Activated naive CD8-positive, alpha-beta T cell treated with anti-CD3 and anti-CD28 coated beads for 36 hours (primary cell): ENCODE results near the gene ALPP. TPM values are rescaled to one million over a fixed set of nuclear protein-coding genes. Genes with fewer than 3 reads are reported as not detected.
A peak's percentile ranks its signal among the peaks of the same experiment; 100 is the strongest.
"Not testable (repeated sequence)": the region's sequence is repeated elsewhere in the genome, so short reads cannot be mapped to it uniquely, and the experiment has no call there.

Source experiments
- DNase-seq: peaks from one replicate; pipeline ENCODE4 v3.0.0; 2021
- H3K27ac Mint-ChIP-seq: one replicate; pipeline ENCODE4 v1.8.0; 2022; ENCODE audit warnings: mild to moderate bottlenecking, moderate library complexity, mixed read lengths
- H3K27me3 Mint-ChIP-seq: one replicate; pipeline ENCODE4 v1.8.0; 2022; ENCODE audit warnings: mild to moderate bottlenecking, mixed read lengths
- H3K36me3 Mint-ChIP-seq: one replicate; pipeline ENCODE4 v1.8.0; 2021; ENCODE audit warnings: mild to moderate bottlenecking, mixed read lengths
- H3K4me1 Mint-ChIP-seq: one replicate; pipeline ENCODE4 v1.8.0; 2021; ENCODE audit warnings: mixed read lengths
- H3K4me3 Mint-ChIP-seq: one replicate; pipeline ENCODE4 v1.8.0; 2022; ENCODE audit warnings: mild to moderate bottlenecking, moderate library complexity, mixed read lengths
- H3K9me3 Mint-ChIP-seq: one replicate; pipeline ENCODE4 v1.8.0; 2022; ENCODE audit warnings: mixed read lengths
- total RNA-seq, 2 experiments: library from RNA; stranded (reverse); gene quantifications; one replicate each; pipeline ENCODE4 v1.2.3, GENCODE V29; 2021

ALPP gene
- total RNA-seq, 2 experiments from 2014 or later: not detected

DNA sequence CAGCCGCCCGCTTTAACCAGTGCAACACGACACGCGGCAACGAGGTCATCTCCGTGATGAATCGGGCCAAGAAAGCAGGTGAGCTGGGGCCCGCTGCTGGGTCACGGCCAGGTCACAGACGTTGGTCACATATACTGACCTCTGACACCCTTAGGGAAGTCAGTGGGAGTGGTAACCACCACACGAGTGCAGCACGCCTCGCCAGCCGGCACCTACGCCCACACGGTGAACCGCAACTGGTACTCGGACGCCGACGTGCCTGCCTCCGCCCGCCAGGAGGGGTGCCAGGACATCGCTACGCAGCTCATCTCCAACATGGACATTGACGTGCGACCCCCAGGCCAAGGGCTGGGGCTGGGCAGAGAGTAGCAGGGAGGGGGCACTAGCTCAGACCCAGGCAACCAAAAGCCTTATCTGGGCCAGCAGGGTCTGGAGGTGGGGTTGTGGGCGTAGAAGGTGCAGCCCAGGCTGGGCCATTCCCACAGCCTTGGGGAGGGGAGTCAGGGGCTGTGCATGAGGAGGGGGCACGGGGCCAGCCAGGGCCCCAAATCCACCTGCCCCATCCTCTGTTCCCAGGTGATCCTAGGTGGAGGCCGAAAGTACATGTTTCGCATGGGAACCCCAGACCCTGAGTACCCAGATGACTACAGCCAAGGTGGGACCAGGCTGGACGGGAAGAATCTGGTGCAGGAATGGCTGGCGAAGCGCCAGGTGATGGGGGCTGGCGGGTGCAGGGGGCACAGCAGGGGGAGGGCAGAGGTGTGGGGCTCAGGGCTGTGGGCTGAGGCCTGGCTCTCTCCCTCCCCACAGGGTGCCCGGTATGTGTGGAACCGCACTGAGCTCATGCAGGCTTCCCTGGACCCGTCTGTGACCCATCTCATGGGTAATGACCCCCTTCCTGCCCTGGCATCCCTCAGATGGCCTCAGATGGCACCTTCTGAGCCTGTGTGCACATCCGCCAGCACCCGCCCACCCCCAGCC is 1.3 kb downstream of the ALPP start:
- not testable (repeated sequence) for H3K36me3 Mint-ChIP-seq, H3K4me1 Mint-ChIP-seq, H3K27ac Mint-ChIP-seq, H3K4me3 Mint-ChIP-seq, H3K9me3 Mint-ChIP-seq, DNase-seq
- peaks cover 24% of the 10 kb centered on the region for H3K27me3 Mint-ChIP-seq

DNA sequence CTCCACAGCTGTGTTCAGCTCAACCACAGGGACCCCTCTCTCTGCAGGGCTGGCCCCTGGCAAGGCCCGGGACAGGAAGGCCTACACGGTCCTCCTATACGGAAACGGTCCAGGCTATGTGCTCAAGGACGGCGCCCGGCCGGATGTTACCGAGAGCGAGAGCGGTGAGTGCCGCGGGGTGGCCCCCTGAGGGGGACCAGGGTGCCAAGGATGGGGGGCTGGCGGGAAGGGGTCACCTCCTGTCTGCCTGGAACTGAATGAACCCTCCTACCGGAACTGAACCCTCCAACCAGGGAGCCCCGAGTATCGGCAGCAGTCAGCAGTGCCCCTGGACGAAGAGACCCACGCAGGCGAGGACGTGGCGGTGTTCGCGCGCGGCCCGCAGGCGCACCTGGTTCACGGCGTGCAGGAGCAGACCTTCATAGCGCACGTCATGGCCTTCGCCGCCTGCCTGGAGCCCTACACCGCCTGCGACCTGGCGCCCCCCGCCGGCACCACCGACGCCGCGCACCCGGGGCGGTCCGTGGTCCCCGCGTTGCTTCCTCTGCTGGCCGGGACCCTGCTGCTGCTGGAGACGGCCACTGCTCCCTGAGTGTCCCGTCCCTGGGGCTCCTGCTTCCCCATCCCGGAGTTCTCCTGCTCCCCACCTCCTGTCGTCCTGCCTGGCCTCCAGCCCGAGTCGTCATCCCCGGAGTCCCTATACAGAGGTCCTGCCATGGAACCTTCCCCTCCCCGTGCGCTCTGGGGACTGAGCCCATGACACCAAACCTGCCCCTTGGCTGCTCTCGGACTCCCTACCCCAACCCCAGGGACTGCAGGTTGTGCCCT is 2.9 kb downstream of the ALPP start:
- H3K4me1 Mint-ChIP-seq, H3K27ac Mint-ChIP-seq, H3K9me3 Mint-ChIP-seq, H3K36me3 Mint-ChIP-seq: not testable (repeated sequence)
- peak; percentile 63 for DNase-seq
- Mint-ChIP-seq H3K27me3 (peaks cover 39% of the 10 kb centered on the region), H3K4me3 (peak overlapping the region; percentile 42)

DNA sequence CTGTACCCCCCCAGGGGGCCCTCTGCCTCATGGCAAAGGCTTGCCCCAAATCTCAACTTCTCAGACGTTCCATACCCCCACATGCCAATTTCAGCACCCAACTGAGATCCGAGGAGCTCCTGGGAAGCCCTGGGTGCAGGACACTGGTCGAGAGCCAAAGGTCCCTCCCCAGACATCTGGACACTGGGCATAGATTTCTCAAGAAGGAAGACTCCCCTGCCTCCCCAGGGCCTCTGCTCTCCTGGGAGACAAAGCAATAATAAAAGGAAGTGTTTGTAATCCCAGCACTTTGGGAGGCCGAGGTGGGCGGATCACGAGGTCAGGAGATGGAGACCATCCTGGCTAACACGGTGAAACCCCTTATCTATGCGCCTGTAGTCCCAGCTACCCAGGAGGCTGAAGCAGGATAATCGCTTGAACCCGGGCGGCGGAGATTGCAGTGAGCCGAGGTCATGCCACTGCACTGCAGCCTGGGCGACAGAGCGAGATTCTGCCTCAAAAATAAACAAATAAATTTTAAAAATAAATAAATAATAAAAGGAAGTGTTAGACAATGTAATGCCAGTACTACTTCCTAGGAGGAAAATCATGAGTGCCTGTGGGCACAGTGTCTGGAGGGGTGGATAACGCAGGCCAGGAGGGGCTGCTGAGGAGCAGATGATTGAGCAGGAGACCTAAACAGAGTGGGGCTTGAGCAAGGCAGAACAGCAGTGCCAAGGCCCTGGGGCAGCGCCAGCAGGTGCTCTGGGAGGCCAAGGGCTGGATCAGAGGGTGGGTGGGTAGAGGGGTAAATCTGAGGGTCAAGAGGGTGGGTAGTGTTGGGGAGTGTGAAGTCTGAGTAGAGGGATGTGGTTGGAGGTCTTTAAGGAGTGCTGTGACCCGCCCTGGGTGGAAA is 4.0 kb downstream of the ALPP start:
- no peaks in the 10 kb centered on the region for H3K9me3 Mint-ChIP-seq
- no peaks in the 10 kb centered on the region for H3K4me1 Mint-ChIP-seq
- H3K36me3 Mint-ChIP-seq: no peaks in the 10 kb centered on the region
- H3K27me3 Mint-ChIP-seq: peaks cover 44% of the 10 kb centered on the region
- no peak for DNase-seq
- no peak overlapping the region for H3K4me3 Mint-ChIP-seq
- no peak overlapping the region for H3K27ac Mint-ChIP-seq

DNA sequence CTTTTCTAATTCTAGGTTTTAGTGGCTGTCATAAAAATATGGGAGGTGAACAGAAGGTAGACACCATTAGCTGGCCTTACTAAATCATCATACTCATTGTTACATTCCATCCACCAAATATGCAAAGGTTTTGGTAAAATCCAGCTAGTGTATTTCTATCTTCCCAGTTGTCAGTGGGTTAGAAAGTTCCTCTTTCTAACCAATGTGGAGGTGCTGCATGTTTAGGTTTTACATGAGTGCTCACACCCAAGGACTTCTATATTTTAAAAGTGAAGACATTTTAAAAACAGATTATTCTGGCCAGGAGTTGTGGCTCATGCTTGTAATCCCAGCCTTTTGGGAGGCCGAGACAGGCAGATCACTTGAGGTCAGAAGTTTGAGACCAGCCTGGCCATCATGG is 5.9 kb downstream of the ALPP start:
- no peaks in the 10 kb centered on the region for H3K9me3 Mint-ChIP-seq
- H3K36me3 Mint-ChIP-seq: no peaks in the 10 kb centered on the region
- H3K4me3 Mint-ChIP-seq: no peak overlapping the region
- DNase-seq: no peak
- H3K27me3 Mint-ChIP-seq: peaks cover 49% of the 10 kb centered on the region
- no peaks in the 10 kb centered on the region for H3K4me1 Mint-ChIP-seq
- no peak overlapping the region for H3K27ac Mint-ChIP-seq

DNA sequence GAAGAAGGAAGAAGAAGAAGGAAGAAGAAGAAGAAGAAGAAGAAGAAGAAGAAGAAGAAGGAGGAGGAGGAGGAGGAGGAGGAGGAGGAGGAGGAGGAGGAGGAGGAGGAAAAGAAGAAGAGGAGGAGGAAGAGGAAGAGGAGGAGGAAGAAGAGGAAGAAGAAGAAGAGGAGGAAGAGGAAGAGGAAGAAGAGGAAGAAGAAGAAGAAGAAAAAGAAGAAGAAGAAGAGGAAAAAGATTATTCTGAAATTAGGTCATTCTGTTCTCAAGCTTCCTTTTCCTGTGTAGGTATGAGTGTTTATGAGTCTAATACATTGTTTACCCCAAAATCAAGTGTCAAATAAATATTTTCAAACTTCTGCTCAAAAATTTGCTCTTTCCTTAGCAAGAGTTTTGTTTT is 6.5 kb downstream of the ALPP start:
- DNase-seq, H3K36me3 Mint-ChIP-seq, H3K9me3 Mint-ChIP-seq, H3K4me1 Mint-ChIP-seq, H3K27ac Mint-ChIP-seq, H3K4me3 Mint-ChIP-seq: not testable (repeated sequence)
- peaks cover 55% of the 10 kb centered on the region for H3K27me3 Mint-ChIP-seq

DNA sequence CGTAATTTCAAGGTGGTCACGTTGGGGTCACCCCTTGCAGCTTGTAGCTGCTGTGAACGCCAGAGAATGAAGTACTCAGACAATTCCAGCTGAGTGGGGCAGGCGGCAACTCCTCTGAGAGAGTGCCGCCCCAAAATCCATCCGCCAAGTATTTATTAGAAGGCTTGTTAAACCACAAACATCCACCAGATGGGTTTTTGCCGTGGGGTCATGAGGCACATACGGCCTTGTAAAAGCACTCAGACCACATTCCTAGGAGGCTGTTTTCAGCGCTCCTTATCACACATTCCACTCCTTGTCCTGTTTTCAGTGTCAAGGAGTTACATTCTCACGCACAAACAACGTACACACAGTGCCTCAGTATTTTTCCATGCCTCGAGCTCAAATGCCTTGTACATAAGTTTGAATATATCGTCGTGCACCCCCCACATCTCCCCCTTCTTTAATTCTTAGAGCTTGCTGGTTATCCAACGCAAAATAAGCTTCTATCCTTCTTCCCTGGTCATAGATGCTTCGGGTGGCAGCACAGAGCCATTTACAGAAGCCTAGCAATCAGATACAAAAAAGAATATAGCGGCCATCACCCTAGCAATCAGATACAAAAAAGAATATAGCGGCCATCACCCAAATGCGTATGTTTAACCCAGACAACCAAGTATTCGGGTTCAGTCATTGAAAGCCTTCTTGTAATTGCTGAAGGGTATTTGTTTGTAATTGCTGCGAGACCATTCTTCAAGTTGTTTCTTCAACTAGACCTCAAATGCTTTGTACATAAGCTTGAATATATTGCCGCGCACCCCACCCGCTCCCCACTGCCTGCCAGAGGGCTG is 7.3 kb downstream of the ALPP start:
- H3K27me3 Mint-ChIP-seq: peaks cover 60% of the 10 kb centered on the region
- no peak overlapping the region for H3K27ac Mint-ChIP-seq
- no peaks in the 10 kb centered on the region for H3K4me1 Mint-ChIP-seq
- DNase-seq: no peak
- H3K9me3 Mint-ChIP-seq: no peaks in the 10 kb centered on the region
- no peaks in the 10 kb centered on the region for H3K36me3 Mint-ChIP-seq
- no peak overlapping the region for H3K4me3 Mint-ChIP-seq

DNA sequence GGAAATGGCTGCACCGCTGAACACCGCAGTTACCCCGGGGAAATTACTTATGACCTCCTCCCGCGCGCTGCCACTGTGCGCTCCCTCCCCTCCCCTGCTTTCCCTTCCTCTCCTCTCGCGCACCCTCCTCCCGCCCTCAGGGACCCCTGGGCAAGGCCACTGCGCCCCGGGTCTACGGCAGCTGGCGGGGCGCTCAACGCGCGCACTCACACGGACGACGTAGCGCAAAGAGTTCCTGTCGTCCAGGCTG is 7.9 kb downstream of the ALPP start:
- Mint-ChIP-seq H3K27me3 (peaks cover 63% of the 10 kb centered on the region), H3K4me1 (no peaks in the 10 kb centered on the region), H3K9me3 (no peaks in the 10 kb centered on the region), H3K27ac (no peak overlapping the region), H3K4me3 (no peak overlapping the region), H3K36me3 (no peaks in the 10 kb centered on the region)
- DNase-seq: no peak

DNA sequence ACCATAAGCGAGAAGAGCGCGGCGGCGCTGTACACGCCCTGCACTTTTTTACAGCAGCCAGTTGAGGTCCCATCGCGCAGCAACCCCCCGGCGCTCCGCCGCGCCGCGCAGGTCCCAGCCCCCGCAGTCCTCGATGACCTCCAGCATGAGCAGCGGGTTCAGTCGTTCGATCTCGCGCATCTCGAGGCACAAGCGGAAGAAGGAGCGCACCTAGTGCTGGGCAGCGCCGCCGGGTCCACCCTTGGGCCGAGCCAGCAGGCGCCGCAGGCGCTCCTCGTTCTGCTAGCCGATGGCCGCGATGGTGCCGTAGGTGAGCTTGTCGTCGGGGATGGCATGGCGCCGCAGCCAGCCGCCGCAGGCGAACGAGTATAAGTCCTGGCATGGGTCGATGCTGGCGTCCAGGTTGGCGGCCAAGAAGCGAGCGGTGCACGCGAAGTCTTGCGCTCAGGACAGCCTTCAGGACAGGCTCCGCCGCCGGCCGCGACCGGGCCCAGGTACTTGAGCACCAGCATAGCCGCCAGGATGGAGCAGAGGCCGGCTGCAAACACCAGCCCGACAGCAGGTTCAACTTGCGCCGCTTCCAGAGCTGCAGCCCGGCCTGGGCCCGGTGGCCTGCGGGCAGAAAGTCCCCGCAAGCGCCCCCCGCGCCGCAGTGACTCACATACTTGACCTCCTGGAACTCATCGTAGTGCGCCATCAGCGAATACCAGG is 8.3 kb downstream of the ALPP start:
- Mint-ChIP-seq H3K27me3 (peaks cover 63% of the 10 kb centered on the region), H3K4me1 (no peaks in the 10 kb centered on the region), H3K36me3 (no peaks in the 10 kb centered on the region), H3K27ac (no peak overlapping the region), H3K4me3 (no peak overlapping the region), H3K9me3 (no peaks in the 10 kb centered on the region)
- no peak for DNase-seq

DNA sequence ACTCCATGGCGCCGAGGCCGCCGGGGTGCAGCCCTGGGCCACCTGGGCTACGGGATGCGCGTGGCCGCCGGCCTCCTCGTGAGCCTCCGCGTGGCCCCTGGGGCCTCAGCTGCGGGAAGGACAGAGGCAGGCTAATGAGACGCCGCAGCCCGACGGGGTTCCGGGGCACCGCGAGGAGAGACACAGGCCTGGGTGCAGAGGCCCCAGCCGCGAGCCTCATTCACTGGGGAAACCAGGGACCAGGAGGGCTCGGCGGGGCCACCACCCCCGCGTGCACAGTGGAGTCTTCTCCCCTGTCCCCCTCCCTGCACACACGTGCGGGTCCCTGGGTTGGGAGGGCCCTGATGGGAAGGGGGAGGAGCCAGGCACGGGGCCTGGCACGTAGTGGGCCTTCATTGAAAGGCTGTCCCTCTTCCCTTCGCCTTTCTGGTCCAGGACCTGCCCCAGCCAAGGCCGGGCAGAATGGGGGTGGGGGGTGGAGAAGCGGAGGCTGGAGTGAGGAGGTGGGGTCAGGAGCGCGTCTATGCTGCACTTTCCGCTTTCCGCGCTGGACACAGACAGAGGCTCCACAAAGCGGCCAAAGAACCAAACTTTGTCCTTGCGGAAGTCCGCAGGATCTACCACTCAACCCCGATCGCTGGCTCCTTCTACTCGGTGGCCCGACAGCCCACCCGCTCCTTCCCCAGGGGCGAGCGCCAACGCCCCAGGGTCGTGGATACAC is 9.1 kb downstream of the ALPP start:
- peaks cover 59% of the 10 kb centered on the region for H3K27me3 Mint-ChIP-seq
- no peaks in the 10 kb centered on the region for H3K36me3 Mint-ChIP-seq
- no peaks in the 10 kb centered on the region for H3K4me1 Mint-ChIP-seq
- no peak overlapping the region for H3K27ac Mint-ChIP-seq
- no peak for DNase-seq
- H3K4me3 Mint-ChIP-seq: no peak overlapping the region
- no peaks in the 10 kb centered on the region for H3K9me3 Mint-ChIP-seq

DNA sequence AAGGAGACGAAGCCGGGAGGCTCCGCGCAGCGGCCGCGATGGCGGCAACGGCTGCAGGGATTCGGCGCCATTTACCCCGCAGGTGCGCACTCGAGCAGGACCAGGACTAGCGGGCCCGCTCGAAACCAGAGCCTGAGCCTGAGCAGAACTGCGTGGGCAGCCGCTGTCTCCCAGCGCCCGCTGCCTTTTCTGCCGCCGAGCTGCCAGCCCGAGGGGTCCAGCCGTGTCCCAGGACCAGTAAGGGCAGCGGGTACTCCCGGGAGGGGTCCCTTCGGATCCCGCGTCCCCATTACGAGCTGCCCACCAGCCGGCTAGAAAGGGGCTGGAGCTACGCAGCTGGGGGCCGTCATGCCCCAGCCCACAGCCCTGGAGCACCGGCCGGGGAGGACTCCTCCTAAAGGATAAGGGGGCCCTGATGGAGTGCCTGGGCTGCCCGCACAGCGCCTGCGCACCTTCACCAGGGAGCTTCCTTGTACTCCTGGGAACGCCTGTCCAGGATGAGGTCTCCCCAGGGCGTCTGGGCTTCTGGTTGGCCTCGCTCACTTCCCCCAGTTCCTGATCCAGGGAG is 9.9 kb downstream of the ALPP start:
- no peak for DNase-seq
- Mint-ChIP-seq H3K4me3 (no peak overlapping the region), H3K27me3 (peaks cover 54% of the 10 kb centered on the region), H3K4me1 (no peaks in the 10 kb centered on the region), H3K36me3 (no peaks in the 10 kb centered on the region), H3K9me3 (no peaks in the 10 kb centered on the region), H3K27ac (no peak overlapping the region)

DNA sequence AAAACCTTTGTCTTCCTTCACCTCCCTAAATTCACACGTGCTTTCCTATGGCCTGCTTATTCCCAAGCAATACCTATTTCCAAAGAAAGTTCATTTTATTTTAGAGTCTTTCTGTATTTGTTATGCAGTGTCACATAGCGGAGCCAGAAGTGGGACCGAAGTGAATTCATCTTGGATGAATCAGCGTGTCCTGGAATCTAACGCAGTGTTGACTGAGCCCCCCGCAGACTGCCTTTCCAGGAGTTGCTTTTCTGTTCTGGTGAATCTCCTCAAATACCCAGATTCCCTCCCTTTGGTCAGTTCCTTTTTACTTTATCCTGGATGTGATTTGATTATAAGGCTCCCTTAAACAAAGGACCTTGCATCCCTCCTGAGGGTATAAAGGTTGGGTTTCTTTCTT is 10.8 kb downstream of the ALPP start:
- Mint-ChIP-seq H3K4me3 (no peak overlapping the region), H3K27me3 (peaks cover 50% of the 10 kb centered on the region), H3K36me3 (no peaks in the 10 kb centered on the region), H3K9me3 (no peaks in the 10 kb centered on the region), H3K4me1 (no peaks in the 10 kb centered on the region), H3K27ac (no peak overlapping the region)
- DNase-seq: no peak

DNA sequence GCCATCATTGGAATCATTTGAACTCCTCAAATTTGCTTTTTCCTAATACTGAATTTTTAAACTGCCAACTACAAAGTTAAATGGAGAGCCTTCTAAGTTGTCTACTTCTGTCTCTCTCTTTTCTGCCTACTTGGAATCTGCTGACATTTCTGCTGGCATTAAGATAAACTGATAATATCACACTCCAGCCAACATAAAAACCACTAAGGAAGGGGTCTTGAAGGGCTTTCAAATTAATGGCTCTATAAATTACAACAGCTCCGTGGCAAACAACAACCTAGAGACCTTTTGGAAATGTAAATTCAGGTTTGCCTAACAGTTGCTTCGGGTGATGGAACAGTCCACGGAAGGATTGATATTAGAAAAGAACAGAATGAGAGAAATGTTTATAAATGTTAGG is 12.1 kb downstream of the ALPP start:
- H3K4me1 Mint-ChIP-seq: no peaks in the 10 kb centered on the region
- no peak overlapping the region for H3K4me3 Mint-ChIP-seq
- DNase-seq: no peak
- H3K9me3 Mint-ChIP-seq: no peaks in the 10 kb centered on the region
- H3K27me3 Mint-ChIP-seq: peaks cover 41% of the 10 kb centered on the region
- H3K36me3 Mint-ChIP-seq: no peaks in the 10 kb centered on the region
- H3K27ac Mint-ChIP-seq: no peak overlapping the region

DNA sequence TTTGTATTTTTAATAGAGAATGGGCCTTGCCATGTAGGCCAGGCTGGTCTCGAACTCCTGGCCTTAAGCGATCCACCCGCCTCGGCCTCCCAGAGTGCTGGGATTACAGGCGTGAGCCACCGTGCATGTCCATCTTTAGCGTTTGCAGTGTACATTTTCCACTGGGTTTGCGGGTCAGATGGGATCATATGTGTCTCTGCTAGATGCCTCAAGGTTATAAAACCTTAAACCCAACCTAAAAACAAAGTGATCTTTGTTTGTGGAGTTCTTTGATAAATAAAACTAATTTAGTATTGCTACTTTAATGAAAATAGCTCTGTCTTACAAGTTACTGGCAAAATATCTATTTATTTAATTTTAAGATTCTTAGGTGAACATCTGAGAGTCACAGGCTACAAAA is 15.0 kb downstream of the ALPP start:
- no peak overlapping the region for H3K4me3 Mint-ChIP-seq
- H3K36me3 Mint-ChIP-seq: no peaks in the 10 kb centered on the region
- no peak overlapping the region for H3K27ac Mint-ChIP-seq
- DNase-seq: no peak
- H3K27me3 Mint-ChIP-seq: peaks cover 36% of the 10 kb centered on the region
- H3K9me3 Mint-ChIP-seq: no peaks in the 10 kb centered on the region
- H3K4me1 Mint-ChIP-seq: no peaks in the 10 kb centered on the region
